Measurements from ENCODE around the gene GHRH.

Gene GHRH

GRCh38 chr20:37246736-37247135 is 14.9 kb downstream of the GHRH start:
- peaks cover 4% of the 10 kb centered on the region for H3K4me1 ChIP-seq (ENCODE audit: control insufficient read depth, insufficient read depth, low read length, poor library complexity, severe bottlenecking)
- no peak overlapping the region for H3K27ac ChIP-seq (ENCODE audit: low read depth, low read length, severe bottlenecking)
- no peak overlapping the region for H3K4me3 ChIP-seq (ENCODE audit: extremely low read depth, insufficient read depth, low read length, poor library complexity, severe bottlenecking)
- 91 to 100% methylated on average over 3 to 4 of the region's 5 CpGs for WGBS, 2 experiments (ENCODE audit: insufficient coverage in 2 of 2)
- no peaks in the 10 kb centered on the region for H3K9me3 ChIP-seq (ENCODE audit: control insufficient read depth, low read length)
- H3K36me3 ChIP-seq (ENCODE audit: control insufficient read depth, insufficient read depth, low read length), result peaks cover 31% of the 10 kb centered on the region

GRCh38 chr20:37245216-37246150 is 16.1 kb downstream of the GHRH start:
- Histone ChIP-seq H3K36me3 (ENCODE audit: control insufficient read depth, insufficient read depth, low read length) (peaks cover 43% of the 10 kb centered on the region), H3K4me3 (ENCODE audit: extremely low read depth, insufficient read depth, low read length, poor library complexity, severe bottlenecking) (no peak overlapping the region), H3K4me1 (ENCODE audit: control insufficient read depth, insufficient read depth, low read length, poor library complexity, severe bottlenecking) (no peaks in the 10 kb centered on the region), H3K27ac (ENCODE audit: low read depth, low read length, severe bottlenecking) (no peak overlapping the region), H3K9me3 (ENCODE audit: control insufficient read depth, low read length) (no peaks in the 10 kb centered on the region)
- WGBS, 2 experiments (ENCODE audit: insufficient coverage in 2 of 2), result 70 to 75% methylated on average over 11 to 20 of the region's 25 CpGs

GRCh38 chr20:37244572-37244957 is 17.0 kb downstream of the GHRH start:
- H3K36me3 ChIP-seq (ENCODE audit: control insufficient read depth, insufficient read depth, low read length), result peaks cover 52% of the 10 kb centered on the region
- no peak overlapping the region for H3K4me3 ChIP-seq (ENCODE audit: extremely low read depth, insufficient read depth, low read length, poor library complexity, severe bottlenecking)
- no peaks in the 10 kb centered on the region for H3K9me3 ChIP-seq (ENCODE audit: control insufficient read depth, low read length)
- WGBS, 2 experiments (ENCODE audit: insufficient coverage in 2 of 2), result 67 to 100% methylated on average over 2 to 3 of the region's 5 CpGs
- no peaks in the 10 kb centered on the region for H3K4me1 ChIP-seq (ENCODE audit: control insufficient read depth, insufficient read depth, low read length, poor library complexity, severe bottlenecking)
- no peak overlapping the region for H3K27ac ChIP-seq (ENCODE audit: low read depth, low read length, severe bottlenecking)

GRCh38 chr20:37243937-37244571 is 17.6 kb downstream of the GHRH start:
- WGBS, 2 experiments (ENCODE audit: insufficient coverage in 2 of 2), result 94 to 100% methylated on average over 5 of the region's 8 CpGs
- peaks cover 57% of the 10 kb centered on the region for H3K36me3 ChIP-seq (ENCODE audit: control insufficient read depth, insufficient read depth, low read length)
- H3K27ac ChIP-seq (ENCODE audit: low read depth, low read length, severe bottlenecking), result no peak overlapping the region

GRCh38 chr20:37243076-37243936 is 18.3 kb downstream of the GHRH start:
- H3K36me3 ChIP-seq (ENCODE audit: control insufficient read depth, insufficient read depth, low read length), result peaks cover 65% of the 10 kb centered on the region

More at GRCh38 chr20:37243937-37244571, 17.6 kb downstream of the GHRH start:
- Histone ChIP-seq H3K4me1 (ENCODE audit: control insufficient read depth, insufficient read depth, low read length, poor library complexity, severe bottlenecking) (no peaks in the 10 kb centered on the region), H3K4me3 (ENCODE audit: extremely low read depth, insufficient read depth, low read length, poor library complexity, severe bottlenecking) (no peak overlapping the region), H3K9me3 (ENCODE audit: control insufficient read depth, low read length) (no peaks in the 10 kb centered on the region)

GRCh38 chr20:37242503-37242902 is 19.1 kb downstream of the GHRH start:
- H3K36me3 ChIP-seq (ENCODE audit: control insufficient read depth, insufficient read depth, low read length), result peaks cover 73% of the 10 kb centered on the region
- no peaks in the 10 kb centered on the region for H3K9me3 ChIP-seq (ENCODE audit: control insufficient read depth, low read length)
- no peaks in the 10 kb centered on the region for H3K4me1 ChIP-seq (ENCODE audit: control insufficient read depth, insufficient read depth, low read length, poor library complexity, severe bottlenecking)
- 90% methylated on average over 2 of the region's 4 CpGs; no CpG with 5 or more reads in 1 of the 2 experiments for WGBS, 2 experiments (ENCODE audit: insufficient coverage in 2 of 2)
- no peak overlapping the region for H3K27ac ChIP-seq (ENCODE audit: low read depth, low read length, severe bottlenecking)
- H3K4me3 ChIP-seq (ENCODE audit: extremely low read depth, insufficient read depth, low read length, poor library complexity, severe bottlenecking), result no peak overlapping the region

More at GRCh38 chr20:37243076-37243936, 18.3 kb downstream of the GHRH start:
- no peaks in the 10 kb centered on the region for H3K4me1 ChIP-seq (ENCODE audit: control insufficient read depth, insufficient read depth, low read length, poor library complexity, severe bottlenecking)
- 90 to 97% methylated on average over 13 to 15 of the region's 16 CpGs for WGBS, 2 experiments (ENCODE audit: insufficient coverage in 2 of 2)
- no peaks in the 10 kb centered on the region for H3K9me3 ChIP-seq (ENCODE audit: control insufficient read depth, low read length)
- no peak overlapping the region for H3K27ac ChIP-seq (ENCODE audit: low read depth, low read length, severe bottlenecking)
- no peak overlapping the region for H3K4me3 ChIP-seq (ENCODE audit: extremely low read depth, insufficient read depth, low read length, poor library complexity, severe bottlenecking)

- Histone ChIP-seq H3K36me3 (ENCODE audit: control insufficient read depth, insufficient read depth, low read length) (peaks cover 93% of the 10 kb centered on the region), H3K9me3 (ENCODE audit: control insufficient read depth, low read length) (no peaks in the 10 kb centered on the region), H3K27ac (ENCODE audit: low read depth, low read length, severe bottlenecking) (no peak overlapping the region), H3K4me3 (ENCODE audit: extremely low read depth, insufficient read depth, low read length, poor library complexity, severe bottlenecking) (no peak overlapping the region), H3K4me1 (ENCODE audit: control insufficient read depth, insufficient read depth, low read length, poor library complexity, severe bottlenecking) (no peaks in the 10 kb centered on the region)
- WGBS, 2 experiments (ENCODE audit: insufficient coverage in 2 of 2), result 96 to 98% methylated on average over 2 to 3 of the region's 3 CpGs
These were observed 21.1 kb downstream of the GHRH start for GRCh38 chr20:37240337-37241067.

- H3K4me3 ChIP-seq (ENCODE audit: extremely low read depth, insufficient read depth, low read length, poor library complexity, severe bottlenecking), result no peak overlapping the region
- WGBS, 2 experiments (ENCODE audit: insufficient coverage in 2 of 2), result 100% methylated on average over 1 of the region's 1 CpG; no CpG with 5 or more reads in 1 of the 2 experiments
- H3K4me1 ChIP-seq (ENCODE audit: control insufficient read depth, insufficient read depth, low read length, poor library complexity, severe bottlenecking), result no peaks in the 10 kb centered on the region
- no peaks in the 10 kb centered on the region for H3K9me3 ChIP-seq (ENCODE audit: control insufficient read depth, low read length)
- peaks cover 99% of the 10 kb centered on the region for H3K36me3 ChIP-seq (ENCODE audit: control insufficient read depth, insufficient read depth, low read length)
- H3K27ac ChIP-seq (ENCODE audit: low read depth, low read length, severe bottlenecking), result no peak overlapping the region
These were observed 22.6 kb downstream of the GHRH start for GRCh38 chr20:37238935-37239451.

- no peak overlapping the region for H3K4me3 ChIP-seq (ENCODE audit: extremely low read depth, insufficient read depth, low read length, poor library complexity, severe bottlenecking)
- no peaks in the 10 kb centered on the region for H3K9me3 ChIP-seq (ENCODE audit: control insufficient read depth, low read length)
- H3K4me1 ChIP-seq (ENCODE audit: control insufficient read depth, insufficient read depth, low read length, poor library complexity, severe bottlenecking), result no peaks in the 10 kb centered on the region
- peaks cover 99% of the 10 kb centered on the region for H3K36me3 ChIP-seq (ENCODE audit: control insufficient read depth, insufficient read depth, low read length)
- no peak overlapping the region for H3K27ac ChIP-seq (ENCODE audit: low read depth, low read length, severe bottlenecking)
- 100% methylated on average over 5 to 6 of the region's 6 CpGs for WGBS, 2 experiments (ENCODE audit: insufficient coverage in 2 of 2)
These were observed 23.2 kb downstream of the GHRH start for GRCh38 chr20:37238426-37238825.
